DLD1 (cell line): Measurements from ENCODE around the gene DDN.

Experiments
- in situ Hi-C: cut with HindIII; loops from 2 replicates; pipeline ENCODE4 v1.10.0; 2017; ENCODE audit warnings: low sequenced_read_pairs

DDN gene

DNA sequence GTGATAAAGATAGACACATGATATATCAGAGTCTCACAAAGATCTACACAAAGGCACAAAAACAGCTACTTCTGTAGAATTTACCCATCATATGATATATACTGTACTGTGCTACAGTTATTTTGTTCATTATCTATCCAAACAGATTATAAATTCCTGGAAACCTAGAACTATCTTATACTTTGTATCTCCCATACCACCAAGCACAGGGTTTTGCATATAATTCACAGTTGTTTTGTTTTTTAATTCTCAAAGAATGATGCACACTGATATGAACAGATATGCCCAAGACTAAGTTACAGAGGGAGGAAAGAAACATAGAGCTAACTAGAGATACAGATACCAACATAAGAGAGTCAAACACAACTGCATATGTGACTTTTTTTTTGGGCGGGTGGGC is 16.0 kb upstream of the DDN start:
- in situ Hi-C loops, result no loop called here

GRCh38 chr12:49014547-49014946 is 15.4 kb upstream of the DDN start:
- in situ Hi-C loops, result no loop called here

GRCh38 chr12:49013428-49013827 is 14.3 kb upstream of the DDN start:
- in situ Hi-C loops, result no loop called here

GRCh38 chr12:49012739-49013138 is 13.6 kb upstream of the DDN start:
- in situ Hi-C loops, result no loop called here

DNA sequence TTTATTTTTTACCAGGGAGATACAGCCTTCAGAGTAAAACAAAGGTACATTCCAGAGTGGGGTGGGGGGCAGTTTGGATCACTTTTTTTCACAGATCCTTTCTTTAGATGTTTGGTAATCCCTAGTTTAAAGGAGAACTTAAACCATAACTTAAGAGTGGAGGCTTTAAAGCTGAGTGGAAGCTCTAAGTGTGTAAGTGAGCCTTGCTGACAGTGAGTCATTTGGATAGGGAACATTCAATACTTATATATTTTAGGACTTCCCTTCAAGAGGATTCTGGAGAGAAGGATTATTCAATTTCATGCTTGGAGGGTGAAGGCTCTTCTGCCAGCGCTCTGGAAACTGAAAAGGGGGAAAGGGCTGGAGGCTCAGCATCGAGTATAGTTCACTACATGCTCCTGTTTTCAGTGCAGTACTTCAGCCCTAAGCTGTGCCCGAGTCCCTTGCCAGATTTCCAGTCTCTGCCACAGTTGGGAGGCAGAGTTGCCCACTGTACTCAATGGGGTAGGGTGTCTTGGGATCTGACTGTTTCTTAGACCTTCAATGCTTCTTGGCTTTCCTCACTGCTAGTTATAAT is 11.0 kb upstream of the DDN start:
- in situ Hi-C loops, result no loop called here

DNA sequence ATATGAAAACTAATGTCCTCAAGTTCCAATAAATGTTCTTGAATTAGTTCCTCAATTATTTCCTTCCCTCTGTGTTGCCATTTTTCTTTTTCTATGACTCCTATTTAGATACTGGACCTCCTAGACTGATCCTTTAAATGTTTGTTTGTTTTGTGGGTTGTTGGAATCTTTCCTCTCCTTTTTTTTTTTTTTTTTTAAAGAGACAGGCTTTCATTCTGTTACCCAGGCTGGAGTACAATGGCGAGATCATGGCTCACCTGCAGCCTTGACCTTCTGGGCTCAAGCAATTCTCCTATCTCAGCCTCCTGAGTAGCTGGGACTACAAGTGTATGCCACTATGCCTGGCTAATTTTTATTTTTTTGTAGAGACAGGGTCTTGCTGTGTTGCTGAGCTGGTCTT is 9.8 kb upstream of the DDN start:
- in situ Hi-C loops, result no loop called here

DNA sequence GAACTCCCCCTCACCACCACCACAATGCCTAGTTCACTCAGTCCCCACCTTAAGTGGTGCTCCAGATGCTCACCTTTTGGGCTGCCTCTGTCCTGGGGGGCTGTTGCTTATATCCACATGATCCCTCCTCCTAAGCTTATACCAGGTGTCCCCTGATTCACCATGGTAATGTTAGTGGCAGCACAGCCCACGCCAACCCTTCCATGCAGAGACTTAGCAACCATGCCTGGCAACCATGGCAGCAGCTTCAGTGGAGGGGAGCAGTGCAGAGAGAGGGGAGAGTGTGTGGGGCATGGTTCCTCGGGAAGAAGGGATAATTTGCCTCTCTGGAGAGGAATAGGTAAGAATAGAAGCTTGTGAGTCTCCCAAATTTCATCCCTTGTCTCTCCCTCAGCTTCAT is 1.2 kb upstream of the DDN start:
- in situ Hi-C loops, result no loop called here

- in situ Hi-C loops, result no loop called here
Observed at GRCh38 chr12:48998497-48999353, 450 bp downstream of the DDN start.

- in situ Hi-C loops, result no loop called here
Observed at GRCh38 chr12:48997719-48998496, 1.3 kb downstream of the DDN start.

- in situ Hi-C loops, result no loop called here
Observed at GRCh38 chr12:48996794-48997718, 2.1 kb downstream of the DDN start.

- in situ Hi-C loops, result no loop called here
Observed at GRCh38 chr12:48995086-48995879, 3.9 kb downstream of the DDN start.

GRCh38 chr12:48994224-48995085 is 4.7 kb downstream of the DDN start:
- in situ Hi-C loops, result no loop called here

- in situ Hi-C loops, result no loop called here
Observed at GRCh38 chr12:48993787-48994186, 5.4 kb downstream of the DDN start.

- in situ Hi-C loops, result no loop called here
Observed at GRCh38 chr12:48991247-48992050, 7.7 kb downstream of the DDN start.

- in situ Hi-C loops, result no loop called here
Observed at GRCh38 chr12:48990552-48990951, 8.6 kb downstream of the DDN start.

GRCh38 chr12:48988030-48988649 is 11.0 kb downstream of the DDN start:
- in situ Hi-C loops, result loop anchor here (10.0 kb wide), 1 partner anchor 143 kb away; no protein-coding TSS in a partner anchor

- in situ Hi-C loops, result loop anchor here (10.0 kb wide), 1 partner anchor 142 kb away; no protein-coding TSS in a partner anchor
Observed at GRCh38 chr12:48986720-48987291, 12.4 kb downstream of the DDN start.
